Muscle layer of duodenum (tissue), 2 donors: ENCODE results near the gene CCSER2.

Experiments
- H3K27ac ChIP-seq: one replicate; pipeline ENCODE4 v1.7.0; 2013; ENCODE audit warnings: mild to moderate bottlenecking, low read length
- H3K27me3 ChIP-seq: one replicate; pipeline ENCODE4 v1.7.0; 2013; ENCODE audit warnings: low read depth, mild to moderate bottlenecking, control low read depth, low read length
- H3K36me3 ChIP-seq, 2 donors: one replicate each; pipeline ENCODE4 v1.7.0; 2013; ENCODE audit warnings: low read length in 2 of 2, control low read depth in 1 of 2, mild to moderate bottlenecking in 1 of 2; ENCODE audit not compliant: insufficient read depth in 2 of 2, control insufficient read depth in 1 of 2
- H3K4me1 ChIP-seq, 2 donors: one replicate each; pipeline ENCODE4 v1.7.0; 2013; ENCODE audit warnings: low read length in 2 of 2, mild to moderate bottlenecking in 2 of 2, control low read depth in 1 of 2, moderate library complexity in 1 of 2; ENCODE audit not compliant: insufficient read depth in 2 of 2, control insufficient read depth in 1 of 2
- H3K4me3 ChIP-seq, 2 donors: one replicate each; pipeline ENCODE4 v1.7.0; 2013; ENCODE audit warnings: low read length in 2 of 2, low read depth in 1 of 2, mild to moderate bottlenecking in 1 of 2
- H3K9me3 ChIP-seq, 2 donors: one replicate each; pipeline ENCODE4 v1.7.0; 2013; ENCODE audit warnings: low read length in 2 of 2, control low read depth in 1 of 2, mild to moderate bottlenecking in 1 of 2; ENCODE audit not compliant: control insufficient read depth in 1 of 2
- donor health status: healthy.

Gene CCSER2

DNA sequence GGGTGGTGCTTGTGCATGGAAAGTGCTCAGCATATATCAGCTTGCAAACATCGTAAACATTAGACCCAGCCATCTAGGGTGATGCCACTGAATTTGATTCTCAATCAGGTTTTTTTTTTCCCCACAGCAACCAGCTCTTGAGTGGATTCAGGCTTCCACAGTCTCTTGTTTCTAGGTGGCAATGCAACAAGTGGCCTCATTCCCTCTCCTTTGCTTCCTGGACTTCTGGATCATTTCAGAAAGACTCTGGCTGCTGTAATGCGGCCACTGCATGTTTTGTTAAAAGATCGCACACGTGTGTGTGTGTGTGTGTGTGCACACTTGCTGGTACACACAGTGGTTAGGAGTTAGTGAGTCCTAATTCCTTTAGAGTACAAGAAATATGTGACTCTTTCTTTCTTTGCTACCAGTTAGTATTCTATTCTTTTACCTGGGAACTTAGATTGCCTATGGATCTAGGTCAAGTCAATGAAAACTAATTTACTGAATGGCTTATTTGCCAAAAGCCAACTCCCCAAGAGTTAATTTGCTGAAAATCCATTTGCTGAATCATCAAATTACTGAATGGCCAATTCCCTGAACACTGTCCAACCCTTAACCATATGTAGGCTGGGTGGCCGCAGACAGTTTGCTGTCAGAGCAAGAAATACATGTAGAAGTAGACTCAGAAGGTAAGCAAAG is 222.5 kb downstream of the CCSER2 start:
- H3K4me1 ChIP-seq, result no peaks in the 10 kb centered on the region
- H3K36me3 ChIP-seq, result no peaks in the 10 kb centered on the region
- no peaks in the 10 kb centered on the region for H3K9me3 ChIP-seq
- H3K27ac ChIP-seq, result no peak overlapping the region
- H3K4me3 ChIP-seq, result no peak overlapping the region
- H3K27me3 ChIP-seq, result no peaks in the 10 kb centered on the region

DNA sequence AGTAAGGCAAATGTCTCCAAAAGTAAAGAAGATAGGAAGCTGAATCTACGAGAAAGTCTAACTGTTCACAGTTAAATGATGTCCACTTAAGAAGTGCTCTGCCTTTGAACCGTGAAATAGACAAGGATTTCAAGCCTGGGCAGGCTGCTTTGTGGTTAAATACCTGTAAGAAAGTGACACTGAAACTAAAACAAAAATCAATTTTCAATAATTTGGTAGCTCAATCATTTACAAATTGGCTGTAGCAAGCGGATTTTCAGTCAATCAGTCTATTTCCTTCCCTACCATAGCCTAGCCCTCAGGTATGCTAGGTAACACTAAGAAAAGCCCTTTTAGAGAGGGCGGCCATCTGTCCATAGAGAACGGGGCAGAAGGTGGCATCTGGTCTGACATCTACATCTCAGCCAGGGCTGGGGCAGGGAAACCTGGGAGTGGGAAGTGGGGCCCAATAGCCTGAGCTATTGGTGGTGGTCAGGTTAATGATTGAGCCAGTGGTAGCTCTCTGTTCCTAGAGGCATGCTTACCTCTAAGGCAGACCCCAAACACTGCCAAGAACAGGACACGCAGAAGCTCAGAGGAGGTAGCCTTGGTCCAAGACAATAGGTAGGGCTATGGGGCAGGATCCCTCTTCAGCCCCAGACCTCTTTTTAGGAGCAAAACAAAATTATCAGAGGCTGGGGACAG is 223.2 kb downstream of the CCSER2 start:
- Histone ChIP-seq H3K27me3 (no peaks in the 10 kb centered on the region), H3K4me3 (no peak overlapping the region), H3K27ac (no peak overlapping the region), H3K9me3 (no peaks in the 10 kb centered on the region), H3K4me1 (no peaks in the 10 kb centered on the region), H3K36me3 (no peaks in the 10 kb centered on the region)

DNA sequence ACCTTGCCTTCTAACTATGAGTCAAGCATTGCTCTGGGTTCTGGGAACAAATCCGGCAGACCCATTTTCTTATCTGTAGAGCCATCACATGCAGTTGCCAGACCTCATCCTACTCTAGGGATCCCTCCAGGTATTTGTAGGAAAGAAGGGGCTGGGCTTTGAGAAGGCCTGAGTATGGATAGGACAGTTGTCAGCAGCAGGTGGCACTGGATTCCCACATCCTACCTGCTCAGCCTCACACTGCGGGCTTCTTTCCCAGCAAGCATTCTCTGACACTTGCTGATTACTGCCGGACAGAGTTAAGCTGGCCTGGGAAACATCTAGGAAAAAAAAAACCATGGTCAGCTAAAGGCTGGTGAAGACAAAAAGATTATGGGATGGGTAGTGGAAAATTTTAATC is 224.1 kb downstream of the CCSER2 start:
- no peaks in the 10 kb centered on the region for H3K9me3 ChIP-seq
- no peaks in the 10 kb centered on the region for H3K36me3 ChIP-seq
- no peak overlapping the region for H3K4me3 ChIP-seq
- no peaks in the 10 kb centered on the region for H3K27me3 ChIP-seq
- H3K27ac ChIP-seq, result no peak overlapping the region
- no peaks in the 10 kb centered on the region for H3K4me1 ChIP-seq

DNA sequence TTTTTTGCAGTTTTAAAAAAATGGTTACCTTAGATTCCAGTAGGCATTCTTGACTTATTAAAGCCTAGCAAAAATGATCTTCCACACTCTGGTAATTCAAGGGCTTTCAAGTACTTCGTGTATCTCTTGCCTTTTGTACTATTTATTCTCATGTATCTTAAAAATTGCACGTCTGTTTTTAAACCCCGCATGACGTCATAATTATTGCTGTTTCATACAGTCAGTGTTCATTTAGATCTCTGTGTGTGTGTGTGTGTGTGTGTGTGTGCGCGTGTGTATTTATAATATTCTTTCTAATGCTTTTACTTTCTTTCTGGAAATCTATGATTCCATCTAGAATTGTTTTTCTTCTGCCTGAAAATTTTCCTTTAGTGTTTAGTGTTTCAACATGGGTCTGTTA is 234.2 kb downstream of the CCSER2 start:
- Histone ChIP-seq H3K36me3 (no peaks in the 10 kb centered on the region), H3K9me3 (no peaks in the 10 kb centered on the region), H3K27ac (no peak overlapping the region), H3K4me1 (no peaks in the 10 kb centered on the region), H3K4me3 (no peak overlapping the region), H3K27me3 (no peaks in the 10 kb centered on the region)

DNA sequence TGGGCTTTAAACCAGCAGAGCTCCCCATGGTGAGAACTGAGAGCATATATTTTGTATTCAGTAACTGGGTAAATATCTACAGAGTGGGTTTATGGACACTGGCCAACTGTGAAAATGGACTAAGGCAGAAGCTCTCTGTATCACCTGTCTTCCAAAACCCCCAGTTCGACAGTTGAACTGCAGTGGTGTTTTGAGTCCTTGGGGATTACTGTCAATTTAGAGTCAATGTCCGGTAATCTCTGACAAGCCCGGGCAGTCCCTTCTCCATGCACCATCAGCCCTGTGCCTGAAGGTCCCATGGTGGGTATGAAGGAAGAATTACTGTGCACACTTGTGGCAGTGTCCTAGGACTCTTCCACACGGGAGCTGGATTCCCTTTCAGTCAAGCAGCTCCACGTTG is 235.0 kb downstream of the CCSER2 start:
- no peak overlapping the region for H3K27ac ChIP-seq
- H3K27me3 ChIP-seq, result no peaks in the 10 kb centered on the region
- H3K36me3 ChIP-seq, result no peaks in the 10 kb centered on the region
- no peaks in the 10 kb centered on the region for H3K4me1 ChIP-seq
- H3K4me3 ChIP-seq, result no peak overlapping the region
- no peaks in the 10 kb centered on the region for H3K9me3 ChIP-seq

DNA sequence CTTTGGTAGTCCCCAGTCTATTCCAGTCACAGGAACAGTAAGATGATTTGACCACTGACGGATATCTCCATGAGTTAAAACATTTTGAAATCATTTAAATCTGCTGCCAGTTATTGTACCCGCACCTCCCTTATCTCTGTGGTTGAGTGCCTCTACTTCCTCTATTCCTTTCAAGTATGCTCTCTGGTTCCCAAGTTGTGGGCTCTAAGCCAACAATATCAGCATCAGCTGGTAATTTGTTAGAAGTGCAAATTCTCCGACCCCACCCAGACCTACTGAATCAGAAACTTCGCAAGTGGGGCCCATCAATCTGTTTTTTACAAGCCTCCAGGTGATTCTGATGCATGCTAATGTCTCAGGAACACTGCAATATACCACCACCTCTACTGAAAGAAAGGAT is 235.5 kb downstream of the CCSER2 start:
- Histone ChIP-seq H3K27me3 (no peaks in the 10 kb centered on the region), H3K36me3 (no peaks in the 10 kb centered on the region), H3K4me3 (no peak overlapping the region), H3K9me3 (no peaks in the 10 kb centered on the region), H3K4me1 (no peaks in the 10 kb centered on the region), H3K27ac (no peak overlapping the region)

DNA sequence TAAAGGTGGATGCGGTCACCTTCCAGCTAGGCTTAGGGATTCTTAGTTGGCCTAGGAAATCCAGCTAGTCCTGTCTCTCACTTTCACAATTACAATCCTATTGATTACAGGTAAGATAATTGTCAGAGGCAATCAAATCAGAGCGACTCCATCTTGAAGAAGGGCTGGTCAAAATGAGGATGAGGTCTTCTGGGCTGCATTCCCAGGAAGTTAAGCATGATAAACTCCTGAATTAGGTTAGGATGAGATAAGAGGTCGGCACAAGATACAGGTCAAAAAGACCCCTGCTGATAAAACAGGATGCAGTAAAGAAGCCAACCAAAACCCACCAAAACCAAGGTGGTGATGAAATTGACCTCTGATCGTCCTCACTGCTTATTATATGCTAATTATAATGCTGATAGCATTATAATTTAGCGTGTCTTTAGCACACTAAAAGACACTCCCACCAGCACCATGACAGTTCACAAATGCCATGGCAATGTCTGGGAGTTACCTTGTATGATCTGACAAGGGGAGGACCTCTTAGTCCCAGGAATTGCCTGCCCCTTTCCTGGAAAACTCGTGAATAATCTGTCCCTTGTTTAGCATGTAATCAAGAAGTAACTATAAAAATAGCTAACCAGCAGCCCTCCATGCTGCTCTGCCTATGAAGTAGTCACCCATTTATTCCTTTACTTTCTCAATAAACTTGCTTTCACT is 237.6 kb downstream of the CCSER2 start:
- Histone ChIP-seq H3K27me3 (no peaks in the 10 kb centered on the region), H3K4me1 (no peaks in the 10 kb centered on the region)

DNA sequence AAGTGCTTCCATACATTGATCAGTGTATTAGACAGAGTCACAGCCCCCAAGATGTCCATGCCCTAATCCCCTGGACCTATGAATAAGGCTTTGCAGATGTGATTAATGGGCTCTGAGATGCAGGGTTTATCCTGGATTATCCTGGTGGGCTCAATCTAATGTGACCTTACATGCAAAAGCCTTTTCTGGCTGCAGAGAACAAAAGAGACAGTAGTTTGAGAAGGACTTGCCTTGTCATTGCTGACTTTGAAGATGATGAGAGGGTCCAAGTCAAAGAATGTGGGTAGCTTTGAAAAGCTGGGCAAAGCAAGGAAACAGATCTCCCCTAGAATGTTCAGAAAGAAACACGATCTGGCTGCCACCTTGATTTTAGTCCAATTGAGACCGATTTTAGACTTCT is 238.7 kb downstream of the CCSER2 start:
- Histone ChIP-seq H3K27ac (no peak overlapping the region), H3K9me3 (no peaks in the 10 kb centered on the region), H3K4me3 (no peak overlapping the region), H3K36me3 (no peaks in the 10 kb centered on the region), H3K4me1 (no peaks in the 10 kb centered on the region), H3K27me3 (no peaks in the 10 kb centered on the region)

More for the DNA sequence above, 237.6 kb downstream of the CCSER2 start:
- H3K9me3 ChIP-seq, result no peaks in the 10 kb centered on the region
- H3K27ac ChIP-seq, result no peak overlapping the region
- no peak overlapping the region for H3K4me3 ChIP-seq
- no peaks in the 10 kb centered on the region for H3K36me3 ChIP-seq
